ENCODE data around the gene CRB2.

CRB2 gene

GRCh38 chr9:123355761-123356431 is at the start of gene CRB2:
Gene CRB2 (plus strand): TSS chr9:123356197. CDS start chr9:123356261, 64 bp downstream.
- TF ChIP-seq, protein P1, sequence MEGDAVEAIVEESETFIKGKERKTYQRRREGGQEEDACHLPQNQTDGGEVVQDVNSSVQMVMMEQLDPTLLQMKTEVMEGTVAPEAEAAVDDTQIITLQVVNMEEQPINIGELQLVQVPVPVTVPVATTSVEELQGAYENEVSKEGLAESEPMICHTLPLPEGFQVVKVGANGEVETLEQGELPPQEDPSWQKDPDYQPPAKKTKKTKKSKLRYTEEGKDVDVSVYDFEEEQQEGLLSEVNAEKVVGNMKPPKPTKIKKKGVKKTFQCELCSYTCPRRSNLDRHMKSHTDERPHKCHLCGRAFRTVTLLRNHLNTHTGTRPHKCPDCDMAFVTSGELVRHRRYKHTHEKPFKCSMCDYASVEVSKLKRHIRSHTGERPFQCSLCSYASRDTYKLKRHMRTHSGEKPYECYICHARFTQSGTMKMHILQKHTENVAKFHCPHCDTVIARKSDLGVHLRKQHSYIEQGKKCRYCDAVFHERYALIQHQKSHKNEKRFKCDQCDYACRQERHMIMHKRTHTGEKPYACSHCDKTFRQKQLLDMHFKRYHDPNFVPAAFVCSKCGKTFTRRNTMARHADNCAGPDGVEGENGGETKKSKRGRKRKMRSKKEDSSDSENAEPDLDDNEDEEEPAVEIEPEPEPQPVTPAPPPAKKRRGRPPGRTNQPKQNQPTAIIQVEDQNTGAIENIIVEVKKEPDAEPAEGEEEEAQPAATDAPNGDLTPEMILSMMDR (conservative IDR thresholded peaks at IDR 0.05) = no peak
- TF ChIP-seq ZFX (IDR thresholded peaks at IDR 0.05) = no peak
- no peak within 1 kb of the TSS for H3K27ac ChIP-seq

DNA sequence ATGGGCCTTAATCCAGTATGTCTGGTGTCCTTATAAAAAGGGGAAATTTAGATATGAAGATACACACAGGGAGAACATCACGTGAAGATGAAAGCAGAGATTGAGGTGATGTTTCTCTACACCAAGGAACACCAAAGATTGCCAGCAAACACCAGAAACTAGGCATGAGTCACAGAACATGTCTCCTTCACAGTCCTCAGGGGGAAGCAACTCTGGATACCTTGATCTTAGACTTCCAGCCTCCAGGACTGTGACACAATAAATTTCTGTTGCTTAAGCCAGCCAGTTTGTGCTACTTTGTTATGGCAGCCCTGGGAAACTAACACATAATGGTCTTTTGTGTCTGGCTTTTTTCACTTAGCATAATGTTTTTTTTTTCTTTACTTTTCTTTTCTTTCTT is 46.4 kb upstream of the CRB2 start:
- H3K27ac ChIP-seq = peak overlapping the region; percentile 49
- TF ChIP-seq, protein P1 (conservative IDR thresholded peaks at IDR 0.05) = no peak
- TF ChIP-seq ZFX (IDR thresholded peaks at IDR 0.05) = no peak

- TF ChIP-seq ZFX (IDR thresholded peaks at IDR 0.05) = no peak
- TF ChIP-seq, protein P1 (conservative IDR thresholded peaks at IDR 0.05) = no peak
- H3K27ac ChIP-seq = peak overlapping the region; percentile 49; the same call in 1 of the 2 replicates
Observed at GRCh38 chr9:123310551-123311249, 45.3 kb upstream of the CRB2 start.

DNA sequence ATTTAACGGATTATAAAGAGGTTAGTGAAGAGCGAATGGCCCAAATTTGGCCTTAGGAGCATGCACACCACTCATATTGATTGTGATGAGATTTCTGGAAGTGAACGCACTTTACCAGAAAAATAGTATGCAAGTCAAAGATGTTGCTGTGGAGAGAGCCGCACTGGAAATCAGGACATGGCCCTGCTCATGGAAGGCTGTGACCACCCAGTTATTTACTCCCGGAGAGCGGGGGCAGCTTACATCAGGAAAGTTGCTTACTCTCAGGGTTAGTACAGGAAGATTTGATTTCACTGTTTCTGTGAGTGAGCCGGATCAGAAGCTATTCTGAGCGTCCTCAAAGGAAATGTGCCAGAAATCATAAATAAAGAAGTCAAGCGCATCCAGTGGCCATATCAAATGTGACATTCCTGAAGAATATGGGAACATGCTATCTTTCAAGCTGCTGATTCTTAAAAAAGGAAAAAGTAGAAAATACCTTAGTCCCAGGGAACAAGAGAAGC is 44.7 kb upstream of the CRB2 start:
- TF ChIP-seq, protein P1 (conservative IDR thresholded peaks at IDR 0.05) = no peak
- TF ChIP-seq ZFX (IDR thresholded peaks at IDR 0.05) = no peak
- peak overlapping the region; percentile 49; the same call in 1 of the 2 replicates for H3K27ac ChIP-seq

- H3K27ac ChIP-seq = peak overlapping the region; percentile 22
- TF ChIP-seq ZFX (IDR thresholded peaks at IDR 0.05) = no peak
- TF ChIP-seq, protein P1 (conservative IDR thresholded peaks at IDR 0.05) = no peak
Observed at GRCh38 chr9:123312306-123312877, 43.6 kb upstream of the CRB2 start.

GRCh38 chr9:123314617-123315016 is 41.4 kb upstream of the CRB2 start:
- TF ChIP-seq ZFX (IDR thresholded peaks at IDR 0.05) = no peak
- TF ChIP-seq, protein P1 (conservative IDR thresholded peaks at IDR 0.05) = no peak
- H3K27ac ChIP-seq = no peak overlapping the region

- no peak overlapping the region for H3K27ac ChIP-seq
- TF ChIP-seq, protein P1 (conservative IDR thresholded peaks at IDR 0.05) = no peak
- no peak for TF ChIP-seq ZFX (IDR thresholded peaks at IDR 0.05)
Observed at GRCh38 chr9:123315635-123316034, 40.4 kb upstream of the CRB2 start.

Data from C4-2B (cell line).